HepG2 (cell line): ENCODE results near the gene NECAP2.

Experiments
- EZH2 ChIP-seq: conservative IDR thresholded peaks from 2 replicates; pipeline ENCODE4 v1.6.1; 2012; ENCODE audit warnings: mild to moderate bottlenecking, low read depth, low read length, moderate library complexity
- GLI4 ChIP-seq: sonication (generic); formaldehyde crosslinking; IDR thresholded peaks from 2 replicates; pipeline ENCODE4 v1.5.1; 2020; ENCODE audit warnings: missing genetic modification reagents, mild to moderate bottlenecking, moderate library complexity, borderline replicate concordance
- NR3C1 ChIP-seq: sonication (generic); formaldehyde crosslinking; IDR thresholded peaks from 2 replicates; pipeline ENCODE4 v1.4.0; 2020; ENCODE audit warnings: missing genetic modification reagents
- RFX5 ChIP-seq: IDR thresholded peaks from 2 replicates; pipeline ENCODE4 v1.6.1; 2011; ENCODE audit warnings: low read depth, low read length, improper control_type of control experiment
- TCF12 ChIP-seq, 2 experiments: fragments of 450-650 bp in 1 of 2; sonication (generic) in 1 of 2; formaldehyde crosslinking in 1 of 2; IDR thresholded peaks; 2 replicates each; pipeline versions ENCODE4 v1.6.1 to v1.8.0; 2017 to 2022; ENCODE audit warnings: antibody characterized with exemption in 1 of 2, mild to moderate bottlenecking in 1 of 2, missing genetic modification reagents in 1 of 2, moderate library complexity in 1 of 2
- ZNF562 ChIP-seq: sonication (generic); formaldehyde crosslinking; IDR thresholded peaks from 2 replicates; pipeline ENCODE4 v1.8.0; 2022; ENCODE audit warnings: missing genetic modification reagents, borderline replicate concordance
- ZZZ3 ChIP-seq: sonication (generic); formaldehyde crosslinking; IDR thresholded peaks from 2 replicates; pipeline ENCODE4 v1.4.0; 2020; ENCODE audit warnings: missing genetic modification reagents, mild to moderate bottlenecking, borderline replicate concordance
- TF ChIP-seq, protein P1 (sequence below): sonication (generic); formaldehyde crosslinking; IDR thresholded peaks from 2 replicates; pipeline ENCODE4 v1.4.0; 2020; ENCODE audit warnings: missing genetic modification reagents, mild to moderate bottlenecking, borderline replicate concordance
- TF ChIP-seq, protein P2 (sequence below): sonication (generic); formaldehyde crosslinking; IDR thresholded peaks from 2 replicates; pipeline ENCODE4 v1.5.0; 2020; ENCODE audit warnings: missing genetic modification reagents
- TF ChIP-seq, protein P3 (sequence below): sonication (generic); formaldehyde crosslinking; conservative IDR thresholded peaks from 2 replicates; pipeline ENCODE4 v1.4.0; 2020; ENCODE audit warnings: missing genetic modification reagents
- TF ChIP-seq, protein P4 (sequence below): sonication (generic); formaldehyde crosslinking; IDR thresholded peaks from 2 replicates; pipeline ENCODE4 v1.5.0; 2020; ENCODE audit warnings: mild to moderate bottlenecking, missing genetic modification reagents, moderate library complexity
- TF ChIP-seq, protein P5 (sequence below): sonication (generic); formaldehyde crosslinking; IDR thresholded peaks from 2 replicates; pipeline ENCODE4 v1.8.0; 2022; ENCODE audit warnings: missing genetic modification reagents, mild to moderate bottlenecking, inconsistent platforms, borderline replicate concordance

DNA sequence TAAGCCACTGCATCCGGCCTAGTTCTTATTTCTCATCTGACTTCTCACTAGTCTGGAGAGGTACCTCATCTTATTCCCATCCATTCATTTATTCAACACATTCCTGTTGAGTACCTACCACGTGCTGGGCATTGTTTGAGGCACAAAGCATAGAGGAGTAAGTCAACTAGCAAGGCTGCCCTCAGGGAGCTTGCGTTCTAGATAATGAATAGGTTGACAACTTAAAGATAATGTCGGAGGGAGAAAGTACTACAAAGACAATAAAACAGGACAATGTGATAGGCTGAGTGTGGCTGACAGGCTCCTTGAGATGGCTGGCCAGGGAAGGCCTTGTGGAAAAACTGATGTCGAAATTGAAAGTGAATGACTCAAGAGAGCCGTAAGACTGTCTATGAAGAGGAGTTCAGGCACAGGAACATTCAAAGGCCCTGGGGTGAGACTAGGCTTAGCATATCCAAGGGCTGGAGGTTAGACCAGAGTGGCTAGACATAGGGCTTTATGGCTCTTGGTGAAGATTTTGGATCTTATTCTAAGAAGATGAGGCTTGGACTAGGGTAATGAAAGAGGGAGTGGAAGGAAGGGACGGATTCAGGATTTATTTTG lies 21.6 kb upstream of the NECAP2 start:
- TF ChIP-seq, protein P1, sequence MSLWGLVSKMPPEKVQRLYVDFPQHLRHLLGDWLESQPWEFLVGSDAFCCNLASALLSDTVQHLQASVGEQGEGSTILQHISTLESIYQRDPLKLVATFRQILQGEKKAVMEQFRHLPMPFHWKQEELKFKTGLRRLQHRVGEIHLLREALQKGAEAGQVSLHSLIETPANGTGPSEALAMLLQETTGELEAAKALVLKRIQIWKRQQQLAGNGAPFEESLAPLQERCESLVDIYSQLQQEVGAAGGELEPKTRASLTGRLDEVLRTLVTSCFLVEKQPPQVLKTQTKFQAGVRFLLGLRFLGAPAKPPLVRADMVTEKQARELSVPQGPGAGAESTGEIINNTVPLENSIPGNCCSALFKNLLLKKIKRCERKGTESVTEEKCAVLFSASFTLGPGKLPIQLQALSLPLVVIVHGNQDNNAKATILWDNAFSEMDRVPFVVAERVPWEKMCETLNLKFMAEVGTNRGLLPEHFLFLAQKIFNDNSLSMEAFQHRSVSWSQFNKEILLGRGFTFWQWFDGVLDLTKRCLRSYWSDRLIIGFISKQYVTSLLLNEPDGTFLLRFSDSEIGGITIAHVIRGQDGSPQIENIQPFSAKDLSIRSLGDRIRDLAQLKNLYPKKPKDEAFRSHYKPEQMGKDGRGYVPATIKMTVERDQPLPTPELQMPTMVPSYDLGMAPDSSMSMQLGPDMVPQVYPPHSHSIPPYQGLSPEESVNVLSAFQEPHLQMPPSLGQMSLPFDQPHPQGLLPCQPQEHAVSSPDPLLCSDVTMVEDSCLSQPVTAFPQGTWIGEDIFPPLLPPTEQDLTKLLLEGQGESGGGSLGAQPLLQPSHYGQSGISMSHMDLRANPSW (CRISPR knock-in tag) = no peak
- TF ChIP-seq TCF12 (IDR thresholded peaks at IDR 0.05) (no peak), TCF12 (CRISPR knock-in tag; IDR thresholded peaks at IDR 0.05) (no peak), ZNF562 (no peak), NR3C1 (CRISPR knock-in tag) (no peak), ZZZ3 (no peak), RFX5 (no peak), EZH2 (no peak), GLI4 (no peak)
- TF ChIP-seq, protein P2, sequence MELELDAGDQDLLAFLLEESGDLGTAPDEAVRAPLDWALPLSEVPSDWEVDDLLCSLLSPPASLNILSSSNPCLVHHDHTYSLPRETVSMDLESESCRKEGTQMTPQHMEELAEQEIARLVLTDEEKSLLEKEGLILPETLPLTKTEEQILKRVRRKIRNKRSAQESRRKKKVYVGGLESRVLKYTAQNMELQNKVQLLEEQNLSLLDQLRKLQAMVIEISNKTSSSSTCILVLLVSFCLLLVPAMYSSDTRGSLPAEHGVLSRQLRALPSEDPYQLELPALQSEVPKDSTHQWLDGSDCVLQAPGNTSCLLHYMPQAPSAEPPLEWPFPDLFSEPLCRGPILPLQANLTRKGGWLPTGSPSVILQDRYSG (CRISPR knock-in tag) = no peak
- TF ChIP-seq, protein P3, sequence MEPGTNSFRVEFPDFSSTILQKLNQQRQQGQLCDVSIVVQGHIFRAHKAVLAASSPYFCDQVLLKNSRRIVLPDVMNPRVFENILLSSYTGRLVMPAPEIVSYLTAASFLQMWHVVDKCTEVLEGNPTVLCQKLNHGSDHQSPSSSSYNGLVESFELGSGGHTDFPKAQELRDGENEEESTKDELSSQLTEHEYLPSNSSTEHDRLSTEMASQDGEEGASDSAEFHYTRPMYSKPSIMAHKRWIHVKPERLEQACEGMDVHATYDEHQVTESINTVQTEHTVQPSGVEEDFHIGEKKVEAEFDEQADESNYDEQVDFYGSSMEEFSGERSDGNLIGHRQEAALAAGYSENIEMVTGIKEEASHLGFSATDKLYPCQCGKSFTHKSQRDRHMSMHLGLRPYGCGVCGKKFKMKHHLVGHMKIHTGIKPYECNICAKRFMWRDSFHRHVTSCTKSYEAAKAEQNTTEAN (CRISPR knock-in tag) = no peak
- TF ChIP-seq, protein P4, sequence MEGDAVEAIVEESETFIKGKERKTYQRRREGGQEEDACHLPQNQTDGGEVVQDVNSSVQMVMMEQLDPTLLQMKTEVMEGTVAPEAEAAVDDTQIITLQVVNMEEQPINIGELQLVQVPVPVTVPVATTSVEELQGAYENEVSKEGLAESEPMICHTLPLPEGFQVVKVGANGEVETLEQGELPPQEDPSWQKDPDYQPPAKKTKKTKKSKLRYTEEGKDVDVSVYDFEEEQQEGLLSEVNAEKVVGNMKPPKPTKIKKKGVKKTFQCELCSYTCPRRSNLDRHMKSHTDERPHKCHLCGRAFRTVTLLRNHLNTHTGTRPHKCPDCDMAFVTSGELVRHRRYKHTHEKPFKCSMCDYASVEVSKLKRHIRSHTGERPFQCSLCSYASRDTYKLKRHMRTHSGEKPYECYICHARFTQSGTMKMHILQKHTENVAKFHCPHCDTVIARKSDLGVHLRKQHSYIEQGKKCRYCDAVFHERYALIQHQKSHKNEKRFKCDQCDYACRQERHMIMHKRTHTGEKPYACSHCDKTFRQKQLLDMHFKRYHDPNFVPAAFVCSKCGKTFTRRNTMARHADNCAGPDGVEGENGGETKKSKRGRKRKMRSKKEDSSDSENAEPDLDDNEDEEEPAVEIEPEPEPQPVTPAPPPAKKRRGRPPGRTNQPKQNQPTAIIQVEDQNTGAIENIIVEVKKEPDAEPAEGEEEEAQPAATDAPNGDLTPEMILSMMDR (CRISPR knock-in tag) = no peak
- TF ChIP-seq, protein P5, sequence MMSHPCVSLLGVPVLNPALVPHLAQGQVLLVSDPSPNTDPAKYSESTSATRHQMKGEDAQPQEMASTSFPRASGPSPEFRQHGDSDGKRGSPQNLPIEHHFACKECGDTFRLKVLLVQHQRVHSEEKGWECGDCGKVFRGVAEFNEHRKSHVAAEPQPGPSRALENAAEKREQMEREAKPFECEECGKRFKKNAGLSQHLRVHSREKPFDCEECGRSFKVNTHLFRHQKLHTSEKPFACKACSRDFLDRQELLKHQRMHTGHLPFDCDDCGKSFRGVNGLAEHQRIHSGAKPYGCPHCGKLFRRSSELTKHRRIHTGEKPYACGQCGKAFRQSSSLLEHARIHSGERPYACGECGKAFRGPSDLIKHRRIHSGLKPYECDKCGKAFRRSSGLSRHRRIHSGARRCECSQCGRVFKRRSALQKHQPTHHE = no peak
